ENCODE data around the gene ISOC2. TPM values are rescaled to one million over a fixed set of nuclear protein-coding genes. Genes with fewer than 3 reads are reported as not detected.

ISOC2 gene
- polyA plus RNA-seq: 100 to 1,000 TPM in 1 of 4 donors, 10 to 100 TPM in 3; 28.8 to 164 (median 78.4) TPM
- long read RNA-seq, donor 1, transcript ISOC2-202 (6 exons, 998 nt): major isoform, 23 of 33 reads
- long read RNA-seq, donor 1, partial matches to known transcripts: 6 of 33 reads
- long read RNA-seq, donor 1, other reads (novel, unspliced or antisense): 0 of 33 reads
- long read RNA-seq, donor 2, transcript ISOC2-202 (6 exons, 998 nt): major isoform, 11 of 11 reads
- long read RNA-seq, donor 2, partial matches to known transcripts: 0 of 11 reads
- long read RNA-seq, donor 2, other reads (novel, unspliced or antisense): 0 of 11 reads
- long read RNA-seq, donor 3, transcript ISOC2-202 (6 exons, 998 nt): major isoform, 8 of 19 reads
- long read RNA-seq, donor 3, partial matches to known transcripts: 7 of 19 reads
- long read RNA-seq, donor 3, other reads (novel, unspliced or antisense): 0 of 19 reads
- long read RNA-seq, donor 4: 0 reads
- long read RNA-seq, donor 5, transcript ISOC2-202 (6 exons, 998 nt): major isoform, 10 of 17 reads
- long read RNA-seq, donor 5, partial matches to known transcripts: 6 of 17 reads
- long read RNA-seq, donor 5, other reads (novel, unspliced or antisense): 0 of 17 reads
- long read RNA-seq, donor 6, partial matches to known transcripts: 0 of 7 reads
- long read RNA-seq, donor 6, other reads (novel, unspliced or antisense): 0 of 7 reads
- long read RNA-seq, donor 7, transcript ISOC2-203 (5 exons, 1,566 nt): minor isoform, 10 of 67 reads
- long read RNA-seq, donor 7, transcript ISOC2-202 (6 exons, 998 nt): major isoform, 33 of 67 reads
- long read RNA-seq, donor 7, partial matches to known transcripts: 21 of 67 reads
- long read RNA-seq, donor 7, other reads (novel, unspliced or antisense): 0 of 67 reads
- long read RNA-seq, donor 8, partial matches to known transcripts: 0 of 1 reads
- long read RNA-seq, donor 8, other reads (novel, unspliced or antisense): 0 of 1 reads
- long read RNA-seq, donor 9, partial matches to known transcripts: 0 of 4 reads
- long read RNA-seq, donor 9, other reads (novel, unspliced or antisense): 0 of 4 reads
- long read RNA-seq, donor 10, transcript ISOC2-202 (6 exons, 998 nt): major isoform, 10 of 15 reads
- long read RNA-seq, donor 10, partial matches to known transcripts: 0 of 15 reads
- long read RNA-seq, donor 10, other reads (novel, unspliced or antisense): 0 of 15 reads

- H3K27me3 ChIP-seq (ENCODE audit: control insufficient read depth in 3 of 3, insufficient read depth in 3 of 3, low read length in 3 of 3): peaks cover 0 to 12% (median 0%) of the 10 kb centered on the region in 3 donors
- H3K4me1 ChIP-seq (ENCODE audit: control insufficient read depth in 3 of 3, insufficient read depth in 2 of 3, low read depth in 1 of 3, low read length in 2 of 3): peaks cover 0 to 23% (median 2%) of the 10 kb centered on the region in 3 donors
- H3K27ac ChIP-seq (ENCODE audit: low read depth in 1 of 3, low read length in 2 of 3): peak within 1 kb of the TSS; percentile 69 to 96 (median 90)
- H3K36me3 ChIP-seq (ENCODE audit: control insufficient read depth in 3 of 3, insufficient read depth in 2 of 3, low read depth in 1 of 3, low read length in 3 of 3): peaks cover 0 to 7% (median 0%) of the 10 kb centered on the region in 3 donors
- WGBS, 3 donors: 1 to 2% (median 1%) methylated on average over 48 to 54 of the region's 54 CpGs
- peak within 1 kb of the TSS; percentile 73 to 80 (median 74) for H3K4me3 ChIP-seq (ENCODE audit: low read depth in 1 of 3, low read length in 3 of 3)
- FAIRE-seq (peak; percentile 74), DNase-seq (peak; percentile 100)
- H3K9me3 ChIP-seq (ENCODE audit: control insufficient read depth in 2 of 2, insufficient read depth in 1 of 2, low read depth in 1 of 2, low read length in 1 of 2): no peaks in the 10 kb centered on the region
These were observed at the start of gene ISOC2 for GRCh38 chr19:55461259-55461973. Gene ISOC2 (minus strand): TSS chr19:55461642. CDS start chr19:55456486, 5,156 bp downstream.

DNA sequence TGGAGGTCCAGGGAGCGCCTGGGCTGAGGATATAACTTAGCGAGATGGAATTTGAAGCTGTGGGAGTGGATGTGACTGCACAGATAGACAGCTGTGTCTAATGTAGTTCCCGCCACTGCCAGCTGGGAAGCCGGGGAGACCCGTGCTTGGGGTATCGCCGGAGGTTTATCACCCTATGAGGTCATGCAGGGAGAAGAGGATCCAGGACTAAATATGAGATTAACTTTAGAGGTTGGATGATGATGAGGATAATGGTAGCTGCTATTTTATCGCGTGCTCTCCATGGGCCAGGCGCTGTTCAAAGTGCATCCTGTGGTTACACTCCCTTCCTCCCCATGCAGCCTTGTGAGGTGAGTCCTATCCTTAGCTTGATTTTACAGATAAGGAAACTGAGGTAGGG is 46.7 kb upstream of the ISOC2 start:
- Histone ChIP-seq H3K4me1 (ENCODE audit: control insufficient read depth in 3 of 3, insufficient read depth in 2 of 3, low read depth in 1 of 3, low read length in 2 of 3) (no peaks in the 10 kb centered on the region), H3K9me3 (ENCODE audit: control insufficient read depth in 2 of 2, insufficient read depth in 1 of 2, low read depth in 1 of 2, low read length in 1 of 2) (peaks cover 0 to 8% of the 10 kb centered on the region in 2 donors), H3K27ac (ENCODE audit: low read depth in 1 of 3, low read length in 2 of 3) (no peak overlapping the region), H3K27me3 (ENCODE audit: control insufficient read depth in 3 of 3, insufficient read depth in 3 of 3, low read length in 3 of 3) (peaks cover 0 to 13% (median 0%) of the 10 kb centered on the region in 3 donors), H3K36me3 (ENCODE audit: control insufficient read depth in 3 of 3, insufficient read depth in 2 of 3, low read depth in 1 of 3, low read length in 3 of 3) (no peaks in the 10 kb centered on the region), H3K4me3 (ENCODE audit: low read depth in 1 of 3, low read length in 3 of 3) (no peak overlapping the region)
- peak in 1 of 2 donors; percentile 46 for DNase-seq
- whole genome bisulfite sequencing, 3 donors: 24 to 51% (median 44%) methylated on average over 10 of the region's 10 CpGs
- no peak for FAIRE-seq

- FAIRE-seq (no peak), DNase-seq (no peak)
- H3K36me3 ChIP-seq (ENCODE audit: control insufficient read depth in 3 of 3, insufficient read depth in 2 of 3, low read depth in 1 of 3, low read length in 3 of 3): no peaks in the 10 kb centered on the region
- no peak overlapping the region for H3K27ac ChIP-seq (ENCODE audit: low read depth in 1 of 3, low read length in 2 of 3)
- no peaks in the 10 kb centered on the region for H3K4me1 ChIP-seq (ENCODE audit: control insufficient read depth in 3 of 3, insufficient read depth in 2 of 3, low read depth in 1 of 3, low read length in 2 of 3)
- WGBS, 3 donors: 82 to 85% (median 84%) methylated on average over 11 of the region's 11 CpGs
- H3K4me3 ChIP-seq (ENCODE audit: low read depth in 1 of 3, low read length in 3 of 3): no peak overlapping the region
- peaks cover 0 to 8% of the 10 kb centered on the region in 2 donors for H3K9me3 ChIP-seq (ENCODE audit: control insufficient read depth in 2 of 2, insufficient read depth in 1 of 2, low read depth in 1 of 2, low read length in 1 of 2)
- H3K27me3 ChIP-seq (ENCODE audit: control insufficient read depth in 3 of 3, insufficient read depth in 3 of 3, low read length in 3 of 3): peaks cover 0 to 10% (median 0%) of the 10 kb centered on the region in 3 donors
These were observed 43.5 kb upstream of the ISOC2 start for GRCh38 chr19:55504981-55505380.

DNA sequence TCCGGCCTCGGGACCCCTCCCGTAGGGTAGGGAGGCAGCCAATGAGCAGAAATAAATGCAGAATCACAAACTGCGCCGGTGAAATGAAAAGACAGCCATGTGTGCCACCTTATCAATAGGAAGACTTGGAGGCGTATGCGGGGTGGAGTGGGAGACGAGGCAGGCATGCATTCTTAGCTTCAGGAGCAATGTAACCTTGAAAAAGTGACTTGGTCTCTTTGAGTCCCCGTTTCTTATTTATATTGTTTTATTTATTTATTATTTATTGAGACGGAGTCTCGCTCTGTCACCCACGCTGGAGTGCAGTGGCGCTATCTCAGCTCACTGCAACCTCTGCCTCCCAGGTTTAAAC is 42.8 kb upstream of the ISOC2 start:
- Histone ChIP-seq H3K4me3 (ENCODE audit: low read depth in 1 of 3, low read length in 3 of 3) (peak overlapping the region in 1 of 3 donors; percentile 39), H3K36me3 (ENCODE audit: control insufficient read depth in 3 of 3, insufficient read depth in 2 of 3, low read depth in 1 of 3, low read length in 3 of 3) (no peaks in the 10 kb centered on the region), H3K9me3 (ENCODE audit: control insufficient read depth in 2 of 2, insufficient read depth in 1 of 2, low read depth in 1 of 2, low read length in 1 of 2) (peaks cover 0 to 8% of the 10 kb centered on the region in 2 donors), H3K4me1 (ENCODE audit: control insufficient read depth in 3 of 3, insufficient read depth in 2 of 3, low read depth in 1 of 3, low read length in 2 of 3) (no peaks in the 10 kb centered on the region), H3K27ac (ENCODE audit: low read depth in 1 of 3, low read length in 2 of 3) (no peak overlapping the region), H3K27me3 (ENCODE audit: control insufficient read depth in 3 of 3, insufficient read depth in 3 of 3, low read length in 3 of 3) (peaks cover 0 to 10% (median 0%) of the 10 kb centered on the region in 3 donors)
- DNase-seq (no peak), FAIRE-seq (no peak)
- WGBS, 3 donors: 24 to 29% (median 25%) methylated on average over 13 of the region's 13 CpGs

- Histone ChIP-seq H3K36me3 (ENCODE audit: control insufficient read depth in 3 of 3, insufficient read depth in 2 of 3, low read depth in 1 of 3, low read length in 3 of 3) (no peaks in the 10 kb centered on the region), H3K4me1 (ENCODE audit: control insufficient read depth in 3 of 3, insufficient read depth in 2 of 3, low read depth in 1 of 3, low read length in 2 of 3) (no peaks in the 10 kb centered on the region), H3K9me3 (ENCODE audit: control insufficient read depth in 2 of 2, insufficient read depth in 1 of 2, low read depth in 1 of 2, low read length in 1 of 2) (peaks cover 0 to 8% of the 10 kb centered on the region in 2 donors), H3K27ac (ENCODE audit: low read depth in 1 of 3, low read length in 2 of 3) (peak overlapping the region in 2 of 3 donors; percentile 50 to 84), H3K4me3 (ENCODE audit: low read depth in 1 of 3, low read length in 3 of 3) (peak overlapping the region in 2 of 3 donors; percentile 33 to 39), H3K27me3 (ENCODE audit: control insufficient read depth in 3 of 3, insufficient read depth in 3 of 3, low read length in 3 of 3) (peaks cover 0 to 10% (median 0%) of the 10 kb centered on the region in 3 donors)
- WGBS, 3 donors: 12 to 19% (median 17%) methylated on average over 62 to 64 of the region's 64 CpGs
- FAIRE-seq (no peak), DNase-seq (peak; percentile 88 to 96)
These were observed 42.2 kb upstream of the ISOC2 start for GRCh38 chr19:55503502-55504251.

- Histone ChIP-seq H3K9me3 (ENCODE audit: control insufficient read depth in 2 of 2, insufficient read depth in 1 of 2, low read depth in 1 of 2, low read length in 1 of 2) (peaks cover 0 to 8% of the 10 kb centered on the region in 2 donors), H3K36me3 (ENCODE audit: control insufficient read depth in 3 of 3, insufficient read depth in 2 of 3, low read depth in 1 of 3, low read length in 3 of 3) (no peaks in the 10 kb centered on the region), H3K4me3 (ENCODE audit: low read depth in 1 of 3, low read length in 3 of 3) (no peak overlapping the region), H3K27me3 (ENCODE audit: control insufficient read depth in 3 of 3, insufficient read depth in 3 of 3, low read length in 3 of 3) (peaks cover 0 to 8% (median 0%) of the 10 kb centered on the region in 3 donors), H3K27ac (ENCODE audit: low read depth in 1 of 3, low read length in 2 of 3) (no peak overlapping the region), H3K4me1 (ENCODE audit: control insufficient read depth in 3 of 3, insufficient read depth in 2 of 3, low read depth in 1 of 3, low read length in 2 of 3) (no peaks in the 10 kb centered on the region)
- no peak for FAIRE-seq
- no peak for DNase-seq
- 78 to 84% (median 80%) methylated on average over 17 of the region's 17 CpGs for WGBS, 3 donors
These were observed 41.7 kb upstream of the ISOC2 start for GRCh38 chr19:55503157-55503501.

- 72 to 84% (median 81%) methylated on average over 9 of the region's 9 CpGs for WGBS, 3 donors
- FAIRE-seq (no peak), DNase-seq (no peak)
- Histone ChIP-seq H3K27me3 (ENCODE audit: control insufficient read depth in 3 of 3, insufficient read depth in 3 of 3, low read length in 3 of 3) (peaks cover 0 to 8% (median 0%) of the 10 kb centered on the region in 3 donors), H3K4me3 (ENCODE audit: low read depth in 1 of 3, low read length in 3 of 3) (no peak overlapping the region), H3K27ac (ENCODE audit: low read depth in 1 of 3, low read length in 2 of 3) (no peak overlapping the region), H3K9me3 (ENCODE audit: control insufficient read depth in 2 of 2, insufficient read depth in 1 of 2, low read depth in 1 of 2, low read length in 1 of 2) (peaks cover 0 to 8% of the 10 kb centered on the region in 2 donors), H3K36me3 (ENCODE audit: control insufficient read depth in 3 of 3, insufficient read depth in 2 of 3, low read depth in 1 of 3, low read length in 3 of 3) (no peaks in the 10 kb centered on the region), H3K4me1 (ENCODE audit: control insufficient read depth in 3 of 3, insufficient read depth in 2 of 3, low read depth in 1 of 3, low read length in 2 of 3) (no peaks in the 10 kb centered on the region)
These were observed 40.9 kb upstream of the ISOC2 start for GRCh38 chr19:55502197-55502952.

Data from small intestine (tissue), 16 donors.